Lower leg skin (tissue), 3 donors: ENCODE measurements around the gene UBXN11.

Experiments used
- CTCF ChIP-seq, 3 donors: fragments of 450-650 bp; IDR thresholded peaks; one replicate each; pipeline ENCODE4 v1.5.1; 2016; ENCODE audit warnings: antibody characterized with exemption in 3 of 3, mild to moderate bottlenecking in 3 of 3, moderate library complexity in 2 of 3
- POLR2A ChIP-seq, 2 donors: fragments of 450-650 bp; IDR thresholded peaks; one replicate each; pipeline ENCODE4 v1.6.1; 2016 to 2017; ENCODE audit warnings: antibody characterized with exemption in 2 of 2, mild to moderate bottlenecking in 1 of 2, moderate library complexity in 1 of 2

DNA sequence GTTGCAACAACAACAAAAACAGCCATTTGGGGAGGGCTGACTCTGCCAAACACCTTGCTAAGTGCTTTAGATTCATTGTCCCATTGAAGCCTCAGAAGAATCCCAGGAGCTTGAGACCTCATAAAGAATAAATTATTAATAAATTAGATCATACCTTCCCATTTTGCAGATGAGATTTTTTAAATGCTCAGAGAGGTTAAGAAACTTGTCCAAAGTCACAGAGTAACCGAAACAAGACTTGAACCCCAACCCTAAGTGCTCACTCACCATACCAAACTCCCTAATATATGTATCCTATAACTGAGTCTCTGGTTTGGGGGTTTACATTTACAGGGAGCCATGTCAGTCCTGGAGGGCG is 43.9 kb upstream of the UBXN11 start:
- TF ChIP-seq CTCF (IDR thresholded peaks at IDR 0.05) (no peak), POLR2A (IDR thresholded peaks at IDR 0.05) (no peak)
